GM12878 (cell line): ENCODE measurements around the gene COL5A1. TPM values are rescaled to one million over a fixed set of nuclear protein-coding genes. Genes with fewer than 3 reads are reported as not detected.

Experiments
- ATAC-seq: fragments of 200-7000 bp; cut with Tn5 transposase; 3 replicates; pipeline ENCODE4 v1.9.1; 2020; ENCODE audit warnings: mild to moderate bottlenecking, moderate library complexity
- BruUV-seq: library from RNA; stranded (reverse); fragments of 400-500 nt; replicated peaks from 2 replicates; lab custom pipeline; 2021; lab: Mats Ljungman, UMichigan
- CTCF ChIA-PET: fragments of 300-600 bp; sonication (Branson Sonifier 250); formaldehyde crosslinking; extraction: SDS; loops from one replicate; lab custom pipeline; 2021; ENCODE audit warnings: inconsistent platforms; lab: Yijun Ruan, JAX
- POLR2A ChIA-PET: fragments of 350-600 bp; formaldehyde crosslinking; extraction: SDS; loops from one replicate; lab custom pipeline; 2021; ENCODE audit warnings: inconsistent platforms; lab: Charles Lee
- RAD21 ChIA-PET: fragments of 300-600 bp; sonication (Branson Sonifier 250); formaldehyde crosslinking; loops from one replicate; lab custom pipeline; 2023; ENCODE audit warnings: antibody characterized with exemption; ENCODE audit not compliant: unreplicated experiment; lab: Charles Lee
- SMC1A ChIA-PET: fragments of 300-600 bp; sonication (Branson Sonifier 250); formaldehyde crosslinking; loops from one replicate; lab custom pipeline; 2023; ENCODE audit not compliant: unreplicated experiment, uncharacterized antibody; lab: Charles Lee
- DNase-seq: peaks from one replicate; pipeline ENCODE4 v3.0.0-alpha.2; 2011; ENCODE audit warnings: low read depth, low spot score
- FAIRE-seq: peaks from 3 replicates; lab custom pipeline; 2011; peaks lifted over from hg19 to GRCh38; lab: Jason Lieb, UNC
- H2AFZ ChIP-seq: 2 replicates; pipeline ENCODE4 v1.6.0; 2011; ENCODE audit warnings: low read depth, low read length, control low read depth; ENCODE audit not compliant: control insufficient read depth
- H3K27ac ChIP-seq: 2 replicates; pipeline ENCODE4 v1.5.1; 2011; ENCODE audit warnings: control low read depth; ENCODE audit not compliant: control insufficient read depth, insufficient read depth
- H3K27me3 ChIP-seq, 2 experiments: replicated peaks in 1 of 2; 2 replicates each; pipeline versions ENCODE4 v1.6.0 to v1.6.1; 2011; ENCODE audit warnings: low read length in 1 of 2; ENCODE audit not compliant: control insufficient read depth in 2 of 2, insufficient read depth in 2 of 2
- H3K36me3 ChIP-seq, 2 experiments: 2 replicates each; pipeline ENCODE4 v1.5.1; 2011; ENCODE audit warnings: low read length in 1 of 2; ENCODE audit not compliant: control insufficient read depth in 2 of 2, insufficient read depth in 2 of 2
- H3K4me1 ChIP-seq: 2 replicates; pipeline ENCODE4 v1.6.1; 2011; ENCODE audit warnings: mild to moderate bottlenecking, low read length, moderate library complexity, mixed read lengths; ENCODE audit not compliant: control insufficient read depth, insufficient read depth
- H3K4me2 ChIP-seq: 2 replicates; pipeline ENCODE4 v1.6.0; 2011; ENCODE audit warnings: control low read depth; ENCODE audit not compliant: control insufficient read depth, insufficient read depth
- H3K4me3 ChIP-seq: fragments of 200-600 bp; sonication (generic); 2 replicates; pipeline ENCODE4 v1.5.1; 2016
- H3K79me2 ChIP-seq: 2 replicates; pipeline ENCODE4 v1.6.0; 2011; ENCODE audit warnings: low read length; ENCODE audit not compliant: control insufficient read depth, insufficient read depth
- H3K9ac ChIP-seq: 2 replicates; pipeline ENCODE4 v1.8.0; 2011; ENCODE audit warnings: low read length, control low read depth, mixed read lengths; ENCODE audit not compliant: control insufficient read depth, insufficient read depth
- H3K9me3 ChIP-seq: replicated peaks from 3 replicates; pipeline ENCODE4 v1.5.1; 2011; ENCODE audit warnings: mild to moderate bottlenecking, low read length; ENCODE audit not compliant: control insufficient read depth, insufficient read depth
- H4K20me1 ChIP-seq: 2 replicates; pipeline ENCODE4 v1.6.0; 2011; ENCODE audit not compliant: control insufficient read depth, insufficient read depth
- BCL11A ChIP-seq: IDR thresholded peaks from 2 replicates; pipeline ENCODE4 v1.6.1; 2011; ENCODE audit warnings: low read depth, low read length
- BHLHE40 ChIP-seq, 2 experiments: fragments of 450-650 bp in 1 of 2; IDR thresholded peaks; 2 replicates each; pipeline ENCODE4 v1.6.1; 2011 to 2017; ENCODE audit warnings: low read depth in 2 of 2, borderline replicate concordance in 1 of 2, improper control_type of control experiment in 1 of 2, low read length in 1 of 2, mild to moderate bottlenecking in 1 of 2
- CHD2 ChIP-seq: IDR thresholded peaks from 2 replicates; pipeline ENCODE4 v1.6.1; 2011; ENCODE audit warnings: low read depth, low read length, improper control_type of control experiment, borderline replicate concordance
- CHD4 ChIP-seq: fragments of 200-600 bp; sonication (generic); IDR thresholded peaks from 2 replicates; pipeline ENCODE4 v1.6.1; 2016; ENCODE audit warnings: mild to moderate bottlenecking
- EP300 ChIP-seq, 2 experiments: fragments of 150-350 bp in 1 of 2; IDR thresholded peaks; 2 replicates each; pipeline ENCODE4 v1.6.1; 2011 to 2012; ENCODE audit warnings: low read depth in 2 of 2, low read length in 2 of 2, borderline replicate concordance in 1 of 2, improper control_type of control experiment in 1 of 2, inconsistent platforms in 1 of 2; ENCODE audit not compliant: control insufficient read depth in 1 of 2
- POLR2AphosphoS5 ChIP-seq: IDR thresholded peaks from 2 replicates; pipeline ENCODE4 v1.6.1; 2011; ENCODE audit warnings: mild to moderate bottlenecking, low read length, inconsistent platforms
- RAD21 ChIP-seq: IDR thresholded peaks from 2 replicates; pipeline ENCODE4 v1.6.1; 2011; ENCODE audit warnings: mild to moderate bottlenecking, low read depth, low read length, moderate library complexity; ENCODE audit not compliant: insufficient read depth
- SMC3 ChIP-seq: IDR thresholded peaks from 2 replicates; pipeline ENCODE4 v1.6.1; 2011; ENCODE audit warnings: low read length, improper control_type of control experiment, borderline replicate concordance
- SRF ChIP-seq, 2 experiments: IDR thresholded peaks; 2 replicates each; pipeline ENCODE4 v1.6.1; 2011; ENCODE audit warnings: low read depth in 2 of 2, low read length in 2 of 2, mild to moderate bottlenecking in 1 of 2, moderate library complexity in 1 of 2
- STAT1 ChIP-seq: fragments of 450-650 bp; conservative IDR thresholded peaks from 2 replicates; pipeline ENCODE4 v1.6.1; 2014; ENCODE audit warnings: antibody characterized with exemption, mild to moderate bottlenecking
- WGBS: methylation state at CpG from one replicate; pipeline ENCODE4 v1.1.6; 2016; ENCODE audit warnings: low lambda C conversion rate; ENCODE audit not compliant: insufficient replicate concordance, insufficient coverage; ENCODE audit errors: missing lambda C conversion rate; 5-methylcytosine and 5-hydroxymethylcytosine counted together
- in situ Hi-C: fragments of 300-500 bp; cut with MboI; formaldehyde crosslinking; loops from 9 replicates; pipeline ENCODE4 v1.14.3; 2018; ENCODE audit warnings: mixed read lengths
- intact Hi-C: fragments of 100-400 bp; cut with micrococcal nuclease; formaldehyde crosslinking; loops from one replicate; pipeline ENCODE4 v1.14.2; 2022; ENCODE audit not compliant: unreplicated experiment
- polyA plus RNA-seq, 11 experiments: library from polyadenylated mRNA; depleted of rRNA in 4 of 11; unstranded in 6 of 11; stranded (reverse) in 5 of 11; fragments of >200 nt; fragmentation: Nextera tagmentation in 4 of 11; fragmentation: Illumina TruSeq in 1 of 11; extraction: Ambion mirVana in 4 of 11; extraction: Trizol in 1 of 11; gene quantifications; 1 replicate in 1 of 11; 2 replicates in 10 of 11; pipeline versions ENCODE4 v1.2.1 to v1.2.3, GENCODE V29; 2011 to 2016; ENCODE audit warnings: inconsistent platforms in 2 of 11, missing spikeins in 2 of 11, low read depth in 1 of 11
- total RNA-seq, 4 experiments: library from RNA; depleted of rRNA in 3 of 4; stranded (reverse); fragments of >200 nt in 3 of 4; fragmentation: Illumina TruSeq in 1 of 4; extraction: Trizol in 1 of 4; gene quantifications; 2 replicates each; pipeline versions ENCODE4 v1.2.1 to v1.2.3, GENCODE V29; 2013 to 2021
- TF ChIP-seq, protein P1 (sequence below): fragments of 450-650 bp; IDR thresholded peaks from 2 replicates; pipeline ENCODE4 v1.6.1; 2014; ENCODE audit warnings: mild to moderate bottlenecking
- TF ChIP-seq, protein P2 (sequence below): fragments of 450-650 bp; formaldehyde crosslinking; IDR thresholded peaks from 2 replicates; pipeline ENCODE4 v1.4.0; 2020; ENCODE audit warnings: mild to moderate bottlenecking, moderate library complexity
- TF ChIP-seq, protein P3 (sequence below): fragments of 150-350 bp; IDR thresholded peaks from 2 replicates; pipeline ENCODE4 v1.6.1; 2014; ENCODE audit warnings: mild to moderate bottlenecking, low read depth, low read length
- TF ChIP-seq, protein P4 (sequence below): fragments of 450-650 bp; IDR thresholded peaks from 2 replicates; pipeline ENCODE4 v1.6.1; 2018; ENCODE audit warnings: borderline replicate concordance, mild to moderate bottlenecking; ENCODE audit not compliant: partially characterized antibody

COL5A1 gene
- total and polyA plus RNA-seq, 10 of the 15 experiments (the other 5 are each of a cell fraction or from before 2014, with no cell fraction given), result under 0.01 to 0.15 (median 0.13) TPM; not detected in 4

DNA sequence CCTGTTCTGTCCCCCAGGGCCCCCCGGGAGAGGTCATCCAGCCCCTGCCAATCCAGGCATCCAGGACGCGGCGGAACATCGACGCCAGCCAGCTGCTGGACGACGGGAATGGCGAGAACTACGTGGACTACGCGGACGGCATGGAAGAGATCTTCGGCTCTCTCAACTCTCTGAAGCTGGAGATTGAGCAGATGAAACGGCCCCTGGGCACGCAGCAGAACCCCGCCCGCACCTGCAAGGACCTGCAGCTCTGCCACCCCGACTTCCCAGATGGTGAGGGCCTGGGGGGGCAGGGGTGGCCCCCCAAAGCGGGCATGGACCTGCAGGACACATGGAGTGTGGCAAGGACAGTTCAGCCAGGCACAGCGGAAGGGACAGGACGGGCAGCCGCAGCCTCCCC is 183.0 kb downstream of the COL5A1 start:
- Histone ChIP-seq H3K4me2 (no peak overlapping the region), H3K9me3 (no peaks in the 10 kb centered on the region), H3K79me2 (no peaks in the 10 kb centered on the region), H3K27me3 (no peaks in the 10 kb centered on the region; a peak in 1 of 4 replicates), H3K9ac (no peak overlapping the region), H3K4me1 (peaks cover 4% of the 10 kb centered on the region; the same call in 1 of the 2 replicates), H3K36me3 (no peaks in the 10 kb centered on the region), H3K27ac (no peak overlapping the region), H2AFZ (no peak overlapping the region), H4K20me1 (no peaks in the 10 kb centered on the region)
- ATAC-seq, result no peak
- intact Hi-C loops, result no loop called here
- 63% methylated on average over 23 of the region's 23 CpGs for WGBS
- no peak for DNase-seq
- POLR2A ChIA-PET, result no interaction called here
- BruUV-seq, result no TSS peak
- CTCF ChIA-PET, result no interaction called here
- SMC1A ChIA-PET, result no interaction called here
- RAD21 ChIA-PET, result no interaction called here
- FAIRE-seq, result no peak
- TF ChIP-seq RAD21 (no peak), CHD2 (no peak), BHLHE40 (IDR thresholded peaks at IDR 0.05; ENCODE audit: borderline replicate concordance in 1 of 2, low read depth in 2 of 2, low read length in 1 of 2) (no peak), SRF (IDR thresholded peaks at IDR 0.05; ENCODE audit: low read depth in 2 of 2, low read length in 2 of 2) (no peak), CHD4 (no peak), POLR2AphosphoS5 (no peak), STAT1 (no peak), EP300 (IDR thresholded peaks at IDR 0.05; ENCODE audit: borderline replicate concordance in 1 of 2, control insufficient read depth in 1 of 2, low read depth in 2 of 2, low read length in 2 of 2) (no peak), SMC3 (no peak), BCL11A (no peak)
- TF ChIP-seq, protein P1, sequence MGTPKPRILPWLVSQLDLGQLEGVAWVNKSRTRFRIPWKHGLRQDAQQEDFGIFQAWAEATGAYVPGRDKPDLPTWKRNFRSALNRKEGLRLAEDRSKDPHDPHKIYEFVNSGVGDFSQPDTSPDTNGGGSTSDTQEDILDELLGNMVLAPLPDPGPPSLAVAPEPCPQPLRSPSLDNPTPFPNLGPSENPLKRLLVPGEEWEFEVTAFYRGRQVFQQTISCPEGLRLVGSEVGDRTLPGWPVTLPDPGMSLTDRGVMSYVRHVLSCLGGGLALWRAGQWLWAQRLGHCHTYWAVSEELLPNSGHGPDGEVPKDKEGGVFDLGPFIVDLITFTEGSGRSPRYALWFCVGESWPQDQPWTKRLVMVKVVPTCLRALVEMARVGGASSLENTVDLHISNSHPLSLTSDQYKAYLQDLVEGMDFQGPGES, result no peak
- TF ChIP-seq, protein P2, sequence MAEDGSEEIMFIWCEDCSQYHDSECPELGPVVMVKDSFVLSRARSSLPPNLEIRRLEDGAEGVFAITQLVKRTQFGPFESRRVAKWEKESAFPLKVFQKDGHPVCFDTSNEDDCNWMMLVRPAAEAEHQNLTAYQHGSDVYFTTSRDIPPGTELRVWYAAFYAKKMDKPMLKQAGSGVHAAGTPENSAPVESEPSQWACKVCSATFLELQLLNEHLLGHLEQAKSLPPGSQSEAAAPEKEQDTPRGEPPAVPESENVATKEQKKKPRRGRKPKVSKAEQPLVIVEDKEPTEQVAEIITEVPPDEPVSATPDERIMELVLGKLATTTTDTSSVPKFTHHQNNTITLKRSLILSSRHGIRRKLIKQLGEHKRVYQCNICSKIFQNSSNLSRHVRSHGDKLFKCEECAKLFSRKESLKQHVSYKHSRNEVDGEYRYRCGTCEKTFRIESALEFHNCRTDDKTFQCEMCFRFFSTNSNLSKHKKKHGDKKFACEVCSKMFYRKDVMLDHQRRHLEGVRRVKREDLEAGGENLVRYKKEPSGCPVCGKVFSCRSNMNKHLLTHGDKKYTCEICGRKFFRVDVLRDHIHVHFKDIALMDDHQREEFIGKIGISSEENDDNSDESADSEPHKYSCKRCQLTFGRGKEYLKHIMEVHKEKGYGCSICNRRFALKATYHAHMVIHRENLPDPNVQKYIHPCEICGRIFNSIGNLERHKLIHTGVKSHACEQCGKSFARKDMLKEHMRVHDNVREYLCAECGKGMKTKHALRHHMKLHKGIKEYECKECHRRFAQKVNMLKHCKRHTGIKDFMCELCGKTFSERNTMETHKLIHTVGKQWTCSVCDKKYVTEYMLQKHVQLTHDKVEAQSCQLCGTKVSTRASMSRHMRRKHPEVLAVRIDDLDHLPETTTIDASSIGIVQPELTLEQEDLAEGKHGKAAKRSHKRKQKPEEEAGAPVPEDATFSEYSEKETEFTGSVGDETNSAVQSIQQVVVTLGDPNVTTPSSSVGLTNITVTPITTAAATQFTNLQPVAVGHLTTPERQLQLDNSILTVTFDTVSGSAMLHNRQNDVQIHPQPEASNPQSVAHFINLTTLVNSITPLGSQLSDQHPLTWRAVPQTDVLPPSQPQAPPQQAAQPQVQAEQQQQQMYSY, result no peak
- TF ChIP-seq, protein P3, sequence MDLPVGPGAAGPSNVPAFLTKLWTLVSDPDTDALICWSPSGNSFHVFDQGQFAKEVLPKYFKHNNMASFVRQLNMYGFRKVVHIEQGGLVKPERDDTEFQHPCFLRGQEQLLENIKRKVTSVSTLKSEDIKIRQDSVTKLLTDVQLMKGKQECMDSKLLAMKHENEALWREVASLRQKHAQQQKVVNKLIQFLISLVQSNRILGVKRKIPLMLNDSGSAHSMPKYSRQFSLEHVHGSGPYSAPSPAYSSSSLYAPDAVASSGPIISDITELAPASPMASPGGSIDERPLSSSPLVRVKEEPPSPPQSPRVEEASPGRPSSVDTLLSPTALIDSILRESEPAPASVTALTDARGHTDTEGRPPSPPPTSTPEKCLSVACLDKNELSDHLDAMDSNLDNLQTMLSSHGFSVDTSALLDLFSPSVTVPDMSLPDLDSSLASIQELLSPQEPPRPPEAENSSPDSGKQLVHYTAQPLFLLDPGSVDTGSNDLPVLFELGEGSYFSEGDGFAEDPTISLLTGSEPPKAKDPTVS, result no peak
- TF ChIP-seq, protein P4, sequence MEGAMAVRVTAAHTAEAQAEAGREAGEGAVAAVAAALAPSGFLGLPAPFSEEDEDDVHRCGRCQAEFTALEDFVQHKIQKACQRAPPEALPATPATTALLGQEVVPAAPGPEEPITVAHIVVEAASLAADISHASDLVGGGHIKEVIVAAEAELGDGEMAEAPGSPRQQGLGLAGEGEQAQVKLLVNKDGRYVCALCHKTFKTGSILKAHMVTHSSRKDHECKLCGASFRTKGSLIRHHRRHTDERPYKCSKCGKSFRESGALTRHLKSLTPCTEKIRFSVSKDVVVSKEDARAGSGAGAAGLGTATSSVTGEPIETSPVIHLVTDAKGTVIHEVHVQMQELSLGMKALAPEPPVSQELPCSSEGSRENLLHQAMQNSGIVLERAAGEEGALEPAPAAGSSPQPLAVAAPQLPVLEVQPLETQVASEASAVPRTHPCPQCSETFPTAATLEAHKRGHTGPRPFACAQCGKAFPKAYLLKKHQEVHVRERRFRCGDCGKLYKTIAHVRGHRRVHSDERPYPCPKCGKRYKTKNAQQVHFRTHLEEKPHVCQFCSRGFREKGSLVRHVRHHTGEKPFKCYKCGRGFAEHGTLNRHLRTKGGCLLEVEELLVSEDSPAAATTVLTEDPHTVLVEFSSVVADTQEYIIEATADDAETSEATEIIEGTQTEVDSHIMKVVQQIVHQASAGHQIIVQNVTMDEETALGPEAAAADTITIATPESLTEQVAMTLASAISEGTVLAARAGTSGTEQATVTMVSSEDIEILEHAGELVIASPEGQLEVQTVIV, result no peak
- TF ChIP-seq, all 136 proteins: peak for 0
- in situ Hi-C loops, result no loop called here
- no peak overlapping the region for H3K4me3 ChIP-seq
